ENCODE results near the gene ZCCHC14.

The ZCCHC14 gene

DNA sequence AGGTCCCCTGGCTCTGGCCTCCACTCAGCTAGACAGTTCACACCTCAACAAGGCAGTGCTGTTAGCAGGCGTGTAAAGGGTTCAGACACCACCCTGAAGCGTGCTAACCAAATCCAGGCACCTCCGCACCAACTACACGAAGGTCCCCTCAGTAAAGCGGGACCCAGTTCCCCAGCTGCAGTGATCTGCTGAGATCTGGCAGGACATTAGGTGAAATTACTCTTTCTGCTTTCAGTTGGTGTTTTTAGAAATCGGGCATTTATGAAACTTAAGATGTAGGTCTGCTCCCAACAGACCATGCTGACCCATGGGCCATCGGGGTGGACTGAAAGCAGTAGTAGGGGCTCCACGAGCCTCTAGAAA, 136.4 kb downstream of the ZCCHC14 start:
- no peak for DNase-seq
